Right renal cortex interstitium (tissue), 3 donors: Measurements from ENCODE around the gene ADAMTSL4. TPM values are rescaled to one million over a fixed set of nuclear protein-coding genes. Genes with fewer than 3 reads are reported as not detected.
A peak's percentile ranks its signal among the peaks of the same experiment; 100 is the strongest.
"Not testable (repeated sequence)": the region's sequence is repeated elsewhere in the genome, so short reads cannot be mapped to it uniquely, and the experiment has no call there.

Experiments
- DNase-seq, 3 donors: peaks; one replicate each; pipeline ENCODE4 v3.0.0-alpha.2; 2013; ENCODE audit warnings: low read depth in 3 of 3, low spot score in 2 of 3
- polyA plus RNA-seq, 3 donors: library from polyadenylated mRNA; unstranded; fragments of 120-200 nt; gene quantifications; one replicate each; pipeline ENCODE4 v1.2.1, GENCODE V29; 2013; ENCODE audit not compliant: insufficient read length in 3 of 3

The ADAMTSL4 gene
- polyA plus RNA-seq, 3 donors: 9.6 to 11.8 (median 10.9) TPM

DNA sequence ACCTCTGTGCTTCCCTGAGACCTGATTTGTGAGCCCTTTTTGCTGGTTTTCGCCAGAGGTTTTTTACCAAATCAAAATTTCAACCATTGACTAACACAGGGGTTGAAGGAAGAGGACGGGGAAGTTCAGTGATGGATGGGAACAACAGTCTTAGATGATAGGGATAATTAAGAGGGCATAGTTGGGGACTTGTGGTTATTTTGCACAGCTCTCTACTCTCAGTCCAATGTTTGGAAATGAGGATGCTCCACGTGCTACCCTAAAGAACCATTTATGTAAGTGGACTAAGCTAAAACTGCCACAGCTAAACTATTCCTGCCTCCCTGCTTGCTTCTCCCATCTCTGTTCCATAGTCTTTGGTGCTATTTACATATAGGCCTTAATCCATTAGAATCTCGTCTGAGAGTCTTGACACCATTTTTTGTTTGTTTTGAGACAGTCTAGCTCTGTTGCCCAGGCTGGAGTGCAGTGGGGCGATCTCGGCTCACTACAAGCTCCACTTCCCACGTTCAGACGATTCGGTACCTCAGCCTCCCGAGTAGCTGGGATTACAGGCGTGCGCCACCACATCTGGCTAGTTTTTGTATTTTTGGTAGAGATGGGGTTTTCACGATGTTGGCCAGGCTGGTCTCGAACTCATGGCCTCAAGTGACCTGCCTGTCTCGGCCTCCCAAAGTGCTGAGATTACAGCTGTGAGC, 30.9 kb downstream of the ADAMTSL4 start:
- peak in 1 of 3 donors; percentile 60 for DNase-seq

DNA sequence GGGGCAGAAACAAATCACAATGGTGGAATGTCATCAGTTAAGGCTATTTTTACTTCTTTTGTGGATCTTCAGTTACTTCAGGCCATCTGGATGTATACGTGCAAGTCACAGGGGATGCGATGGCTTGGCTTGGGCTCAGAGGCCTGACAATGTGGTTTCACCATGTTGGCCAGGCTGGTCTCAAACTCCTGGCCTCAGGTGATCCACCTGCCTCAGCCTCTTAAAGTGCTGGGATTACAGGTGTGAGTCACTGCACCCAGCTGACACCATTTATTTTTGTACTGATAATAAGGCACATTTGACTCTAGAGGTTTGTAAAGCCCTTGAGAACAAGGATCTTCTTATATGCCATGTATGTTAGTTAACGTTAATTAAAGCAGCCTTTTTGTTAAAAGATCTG, 31.8 kb downstream of the ADAMTSL4 start:
- not testable (repeated sequence) for DNase-seq

DNA sequence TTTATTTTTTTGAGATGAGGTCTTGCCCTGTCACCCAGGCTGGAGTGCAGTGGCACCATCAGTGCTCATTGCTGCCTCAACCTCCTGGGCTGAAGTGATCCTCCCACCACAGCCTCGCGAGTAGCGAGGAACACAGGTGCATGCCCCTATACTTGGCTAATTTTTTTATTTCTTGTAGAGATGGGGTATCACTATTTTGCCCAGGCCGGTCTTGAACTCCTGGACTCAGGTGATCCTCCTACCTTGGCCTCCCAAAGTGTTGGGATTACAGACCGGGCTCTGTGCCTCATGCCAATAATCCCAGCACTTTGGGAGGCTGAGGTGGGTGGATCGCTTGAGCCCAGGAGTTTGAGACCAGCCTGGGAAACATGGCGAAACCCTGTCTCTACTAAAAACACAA, 32.2 kb downstream of the ADAMTSL4 start:
- not testable (repeated sequence) for DNase-seq

DNA sequence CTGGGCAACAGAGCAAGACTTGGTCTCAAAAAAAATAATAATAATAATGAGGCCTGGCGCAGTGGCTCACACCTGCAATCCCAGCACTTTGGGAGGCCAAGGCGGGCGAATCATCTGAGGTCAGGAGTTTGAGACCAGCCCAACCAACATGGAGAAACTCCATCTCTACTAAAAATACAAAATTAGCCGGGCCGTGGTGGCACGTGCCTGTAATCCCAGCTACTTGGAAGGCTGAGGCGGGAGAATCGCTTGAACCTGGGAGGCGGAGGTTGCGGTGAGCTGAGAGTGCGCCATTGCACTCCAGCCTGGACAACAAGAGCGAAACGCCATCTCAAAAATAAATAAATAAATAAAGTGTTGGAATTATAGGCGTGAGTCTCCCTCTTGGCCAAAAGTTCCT, 32.8 kb downstream of the ADAMTSL4 start:
- not testable (repeated sequence) for DNase-seq

- DNase-seq: no peak
These were observed 33.2 kb downstream of the ADAMTSL4 start for GRCh38 chr1:150582371-150582770.

DNA sequence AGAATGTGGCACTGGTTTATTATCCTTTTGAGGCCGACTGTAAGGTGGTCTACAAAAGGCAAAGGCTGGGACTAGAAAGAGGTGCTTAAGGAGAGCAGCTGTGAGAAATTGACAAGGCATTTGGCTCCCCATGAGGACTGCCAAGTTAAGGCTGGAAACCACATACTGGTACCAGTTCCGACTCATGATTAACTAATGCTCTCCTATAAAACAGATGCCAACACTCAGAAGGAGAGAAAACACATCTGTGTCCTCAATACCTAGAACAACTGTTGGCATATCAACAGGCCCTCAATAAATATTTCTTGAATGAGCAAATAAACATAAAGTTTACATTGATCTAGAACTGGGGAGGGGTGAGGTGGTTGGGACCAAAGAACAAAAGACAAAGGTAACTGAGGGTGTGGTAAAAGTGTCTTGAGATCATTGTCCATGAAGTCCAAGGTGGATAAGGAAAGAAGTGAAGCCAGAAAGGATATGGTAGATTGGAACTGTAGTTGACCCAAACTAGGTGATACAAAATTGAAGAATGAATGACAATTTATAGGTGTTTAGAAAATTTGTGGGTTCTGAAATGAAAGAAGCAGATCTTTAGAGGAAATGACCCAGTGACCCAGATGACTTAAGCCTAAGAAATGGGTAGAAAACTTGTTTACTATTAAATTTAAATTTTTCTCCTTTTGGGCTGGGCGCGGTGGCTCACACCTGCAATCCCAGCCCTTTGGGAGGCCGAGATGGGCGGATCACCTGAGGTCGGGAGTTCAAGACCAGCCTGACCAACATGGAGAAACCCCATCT, 47.1 kb downstream of the ADAMTSL4 start:
- DNase-seq: no peak

DNA sequence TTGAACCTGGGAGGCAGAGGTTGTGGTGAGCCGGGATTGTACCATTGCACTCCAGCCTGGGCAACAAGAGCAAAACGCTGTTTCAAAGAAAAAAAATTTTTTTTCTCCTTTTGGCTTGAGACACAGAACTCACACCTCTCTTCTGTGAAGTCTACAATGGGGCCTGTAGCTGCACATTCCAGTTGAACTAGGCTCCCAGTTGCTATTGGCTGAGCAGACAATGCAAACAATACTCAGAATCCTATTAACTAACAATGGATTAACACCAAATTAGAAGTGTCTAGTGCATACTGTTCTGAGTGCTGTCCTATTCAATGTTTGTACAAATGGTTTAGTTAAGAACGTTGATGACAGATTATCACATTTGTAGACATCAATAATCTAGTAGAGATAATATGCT, 47.8 kb downstream of the ADAMTSL4 start:
- no peak for DNase-seq

DNA sequence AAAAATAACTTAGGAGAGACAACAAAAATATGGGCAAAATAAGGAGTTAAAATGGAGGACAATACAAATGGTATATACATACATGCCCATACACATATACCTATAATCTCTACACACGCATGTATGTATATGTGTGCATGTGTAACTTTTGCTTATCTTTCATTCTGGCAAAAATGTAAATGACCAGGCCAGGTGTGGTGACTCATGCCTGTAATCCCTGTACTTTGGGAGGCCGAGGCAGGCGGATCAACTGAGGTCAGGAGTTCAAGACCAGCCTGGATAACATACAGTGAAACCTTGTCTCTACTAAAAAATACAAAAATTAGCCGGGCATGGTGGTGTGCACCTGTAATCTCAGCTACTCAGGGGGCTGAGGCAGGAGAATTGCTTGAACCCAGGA, 49.1 kb downstream of the ADAMTSL4 start:
- DNase-seq: not testable (repeated sequence)

GRCh38 chr1:150601540-150601939, 52.3 kb downstream of the ADAMTSL4 start:
- DNase-seq: no peak

- DNase-seq: not testable (repeated sequence)
These were observed 53.2 kb downstream of the ADAMTSL4 start for GRCh38 chr1:150602372-150602771.

- no peak for DNase-seq
These were observed 54.5 kb downstream of the ADAMTSL4 start for GRCh38 chr1:150603711-150604110.

GRCh38 chr1:150604226-150604588, 55.0 kb downstream of the ADAMTSL4 start:
- no peak for DNase-seq

GRCh38 chr1:150605451-150605731, 56.2 kb downstream of the ADAMTSL4 start:
- not testable (repeated sequence) for DNase-seq

DNA sequence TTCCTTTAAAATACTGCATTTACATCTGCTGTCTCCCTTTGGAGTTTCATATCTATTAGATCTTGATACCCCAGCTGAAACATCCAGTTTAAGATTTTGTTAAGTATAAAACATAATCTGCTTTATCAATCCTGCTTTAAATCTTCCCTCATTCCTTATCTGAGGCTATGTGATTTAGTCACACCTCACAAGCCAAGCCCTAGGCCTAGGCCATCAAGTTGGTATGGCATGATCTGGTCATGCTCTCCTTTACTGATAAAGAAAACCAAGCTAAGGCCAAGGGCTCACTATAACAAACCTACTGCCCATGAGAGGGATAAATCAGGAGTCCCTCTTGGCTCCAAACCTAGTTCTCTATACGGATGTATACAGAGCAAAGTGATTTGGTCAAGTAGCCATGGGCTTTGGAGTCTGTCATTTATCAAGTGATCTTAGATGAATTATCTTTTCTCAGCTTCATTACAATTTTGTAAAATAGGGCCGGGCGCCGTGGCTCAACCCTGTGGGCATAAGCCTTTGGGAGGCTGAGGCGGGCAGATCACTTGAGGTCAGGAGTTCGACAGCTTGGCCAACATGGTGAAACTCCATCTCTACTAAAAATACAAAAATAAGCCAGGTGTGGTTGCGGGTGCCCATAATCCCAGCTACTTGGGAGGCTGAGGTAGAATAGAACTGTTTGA, 57.4 kb downstream of the ADAMTSL4 start:
- DNase-seq: no peak

DNA sequence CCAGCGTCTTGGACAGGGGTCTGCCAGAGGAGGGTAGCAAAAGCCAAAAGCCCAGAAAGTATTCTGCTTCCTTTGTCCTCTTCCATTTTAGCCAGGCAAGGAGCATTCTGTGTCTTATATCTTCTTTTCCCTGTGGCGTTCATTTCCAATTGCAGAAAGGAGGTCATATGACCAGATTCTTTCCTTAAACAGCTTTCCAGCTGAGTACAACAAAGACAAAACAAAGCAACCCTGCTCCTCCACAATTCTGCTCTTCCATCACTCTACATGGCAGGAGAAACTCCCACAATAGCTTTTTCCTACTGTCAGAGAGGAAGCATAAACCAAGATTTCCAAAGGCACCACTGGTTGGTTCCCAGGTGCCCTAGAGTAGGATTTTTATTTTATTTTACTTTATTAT, 60.5 kb downstream of the ADAMTSL4 start:
- DNase-seq: no peak

Other genes starting within 250 kb of the ADAMTSL4 start
- 10 to 100 TPM; 59.9 to 64.2 (median 63.7) TPM for gene PRPF3, start 227.9 kb upstream of the ADAMTSL4 start, polyA plus RNA-seq
- gene RPRD2, start 185.3 kb upstream of the ADAMTSL4 start, polyA plus RNA-seq: 10 to 100 TPM; 46.9 to 55.5 (median 50.2) TPM
- gene TARS2, start 62.0 kb upstream of the ADAMTSL4 start, polyA plus RNA-seq: 10 to 100 TPM; 19.7 to 25.4 (median 23.1) TPM
- gene ECM1, start 41.3 kb upstream of the ADAMTSL4 start, polyA plus RNA-seq: 10 to 100 TPM; 10.9 to 15.7 (median 11.9) TPM
- under 1 TPM in 2 of 3 donors, not detected in 1; 0.40 to 0.44 TPM for gene FALEC, start 33.7 kb upstream of the ADAMTSL4 start, polyA plus RNA-seq
- 100 to 1,000 TPM; 172 to 221 (median 175) TPM for gene MCL1, start 30.2 kb downstream of the ADAMTSL4 start, polyA plus RNA-seq
- gene ENSA, start 80.2 kb downstream of the ADAMTSL4 start, polyA plus RNA-seq: 100 to 1,000 TPM; 231 to 234 (median 231) TPM
- 10 to 100 TPM; 40.5 to 45.0 (median 44.6) TPM for gene GOLPH3L, start 147.7 kb downstream of the ADAMTSL4 start, polyA plus RNA-seq
- not detected for gene HORMAD1, start 171.5 kb downstream of the ADAMTSL4 start, polyA plus RNA-seq
- 10 to 100 TPM; 12.0 to 14.3 (median 14.0) TPM for gene CTSS, start 216.4 kb downstream of the ADAMTSL4 start, polyA plus RNA-seq